Right ventricle myocardium superior (tissue), 1 donor: ENCODE results near the gene NXPH3. TPM values are rescaled to one million over a fixed set of nuclear protein-coding genes. Genes with fewer than 3 reads are reported as not detected.

Source experiments
- ATAC-seq: fragments of 200-7000 bp; cut with Tn5 transposase; one replicate; pipeline ENCODE4 v1.9.1; 2020; ENCODE audit warnings: mild to moderate bottlenecking; ENCODE audit not compliant: poor library complexity
- DNase-seq: peaks from one replicate; pipeline ENCODE4 v3.0.0-alpha.2; 2020
- intact Hi-C: fragments of 100-400 bp; cut with DNase I; formaldehyde crosslinking; loops from one replicate; pipeline ENCODE4 v1.11.2; 2022
- total RNA-seq: library from RNA; stranded (reverse); fragmentation: NEBNext Ultra II Directional; extraction: Animal tissue kit (Norgen Biotek cat#: 25700); gene quantifications from one replicate; pipeline ENCODE4 v1.2.1, GENCODE V29; 2021
- donor health status: DM: no; HTN: yes; CAD: no; lungs with severe emphysema.

Gene NXPH3
- total RNA-seq, 1 donor from 2014 or later: 3.7 TPM

DNA sequence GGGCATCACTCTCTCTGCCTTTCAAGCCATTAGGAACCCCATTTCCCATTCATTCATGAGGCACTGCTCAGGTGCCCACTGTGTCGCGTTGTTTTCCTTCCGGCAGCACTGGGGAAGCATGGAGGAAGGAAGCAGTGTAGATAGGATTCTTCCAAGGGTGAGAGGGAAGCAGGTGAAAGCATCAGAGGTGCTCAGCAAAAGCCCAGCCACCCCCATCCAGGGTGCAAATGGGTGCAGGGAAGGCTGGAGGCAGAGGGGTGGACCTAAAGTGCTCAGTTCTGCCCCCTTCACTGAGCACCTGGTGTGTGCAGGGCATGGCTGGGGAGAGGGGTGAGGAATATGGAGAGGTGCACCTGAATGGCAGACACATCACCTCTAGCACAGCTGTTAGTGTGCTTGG lies 3.4 kb upstream of the NXPH3 start:
- DNase-seq (no peak), ATAC-seq (no peak)
- intact Hi-C loops: loop anchor here (10.0 kb wide), 1 partner anchor 283 kb away; no protein-coding TSS in a partner anchor

DNA sequence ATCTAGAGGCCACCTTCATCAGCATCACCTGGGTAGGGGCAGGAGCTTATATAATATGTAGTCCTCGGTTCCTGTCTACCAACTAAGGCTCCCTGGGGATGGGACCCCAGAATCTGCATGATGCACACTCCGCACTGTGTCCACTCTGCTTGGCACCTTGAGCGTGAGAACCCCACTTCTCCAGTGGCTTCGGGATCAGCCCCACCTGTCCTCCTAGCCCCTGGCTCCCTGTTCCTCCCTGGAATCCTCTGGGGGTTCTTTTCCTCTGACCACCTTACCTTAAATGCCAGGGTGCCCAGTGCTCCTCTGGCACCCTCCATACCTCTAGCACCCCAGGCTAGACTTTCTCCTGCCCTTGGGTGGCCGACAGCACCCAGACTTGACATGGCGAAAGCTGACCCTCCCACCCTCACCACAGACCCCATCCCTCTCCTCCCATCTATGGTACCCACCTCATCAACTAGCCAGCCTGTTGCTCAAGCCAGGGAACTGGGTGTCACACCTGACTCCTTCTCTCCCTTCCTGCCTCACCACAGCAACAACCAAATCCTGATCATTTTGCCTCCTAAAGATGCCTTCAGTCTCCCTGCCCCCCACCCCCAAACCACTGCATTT lies 2.8 kb upstream of the NXPH3 start:
- intact Hi-C loops: loop anchor here (10.0 kb wide), 1 partner anchor 282 kb away; no protein-coding TSS in a partner anchor
- no peak for ATAC-seq
- no peak for DNase-seq

DNA sequence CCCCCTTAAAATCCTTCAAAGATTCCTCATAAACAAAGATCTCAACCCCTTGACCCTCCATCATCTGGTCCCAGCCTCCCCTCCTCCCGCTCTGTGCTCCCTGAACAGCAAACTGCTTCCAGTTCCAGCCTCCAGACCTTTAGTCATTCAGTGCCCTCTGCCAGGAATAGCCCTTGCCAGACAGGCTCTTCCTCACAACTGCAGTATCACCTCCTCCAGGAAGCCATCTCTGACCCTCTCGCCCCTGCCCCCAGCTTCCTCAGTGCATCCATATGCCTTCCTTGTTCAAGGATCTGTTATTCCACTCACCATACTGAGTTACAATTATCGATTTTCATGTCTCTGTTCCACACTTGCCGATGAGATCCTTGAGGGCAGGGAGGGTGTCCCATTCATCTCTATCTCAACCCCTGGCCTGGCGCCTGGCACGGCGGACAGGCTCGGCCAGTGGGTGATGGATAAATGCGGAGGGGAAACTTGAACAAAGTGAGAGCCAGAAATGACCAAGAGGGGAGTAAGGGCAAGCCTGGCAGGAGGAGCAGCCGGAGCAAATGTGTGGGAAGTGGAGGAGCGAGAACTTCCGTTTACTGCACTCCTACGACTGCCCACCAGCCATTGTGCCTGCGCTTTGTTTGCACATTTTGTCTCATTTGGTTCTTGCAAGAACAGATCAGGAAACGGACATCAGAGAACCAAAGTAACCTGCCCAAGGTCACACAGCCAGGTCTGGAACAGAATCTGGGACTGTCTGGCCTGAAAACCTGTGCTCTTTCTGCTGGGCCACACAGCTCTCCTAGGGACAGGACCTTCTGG lies 2.0 kb upstream of the NXPH3 start:
- intact Hi-C loops: loop anchor here (10.0 kb wide), 1 partner anchor 281 kb away; no protein-coding TSS in a partner anchor
- no peak for ATAC-seq
- DNase-seq: no peak

DNA sequence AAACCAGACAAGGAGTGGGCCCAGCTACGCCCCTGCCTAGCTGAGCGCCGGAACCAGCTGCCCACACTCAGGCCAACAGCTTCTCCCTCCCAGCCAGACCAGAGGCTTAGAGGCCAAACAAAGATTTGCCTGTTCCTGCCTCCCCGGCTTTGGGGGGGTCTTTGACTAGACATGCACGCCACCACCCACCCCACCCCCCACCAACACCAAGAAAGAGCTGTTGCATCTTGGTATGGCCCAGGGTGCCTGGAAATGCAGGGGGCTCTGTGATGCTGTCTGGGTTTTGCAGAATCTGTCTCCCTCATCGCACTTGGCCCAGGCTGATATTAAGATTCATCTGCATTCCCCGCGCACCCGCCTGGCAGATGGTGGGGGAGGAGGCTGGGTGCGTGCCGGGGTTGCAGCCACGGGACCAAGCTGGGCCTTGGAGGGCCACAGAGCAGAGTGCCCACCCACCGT lies 1.3 kb upstream of the NXPH3 start:
- no peak for DNase-seq
- intact Hi-C loops: loop anchor here (10.0 kb wide), 1 partner anchor 280 kb away; no protein-coding TSS in a partner anchor
- no peak for ATAC-seq

DNA sequence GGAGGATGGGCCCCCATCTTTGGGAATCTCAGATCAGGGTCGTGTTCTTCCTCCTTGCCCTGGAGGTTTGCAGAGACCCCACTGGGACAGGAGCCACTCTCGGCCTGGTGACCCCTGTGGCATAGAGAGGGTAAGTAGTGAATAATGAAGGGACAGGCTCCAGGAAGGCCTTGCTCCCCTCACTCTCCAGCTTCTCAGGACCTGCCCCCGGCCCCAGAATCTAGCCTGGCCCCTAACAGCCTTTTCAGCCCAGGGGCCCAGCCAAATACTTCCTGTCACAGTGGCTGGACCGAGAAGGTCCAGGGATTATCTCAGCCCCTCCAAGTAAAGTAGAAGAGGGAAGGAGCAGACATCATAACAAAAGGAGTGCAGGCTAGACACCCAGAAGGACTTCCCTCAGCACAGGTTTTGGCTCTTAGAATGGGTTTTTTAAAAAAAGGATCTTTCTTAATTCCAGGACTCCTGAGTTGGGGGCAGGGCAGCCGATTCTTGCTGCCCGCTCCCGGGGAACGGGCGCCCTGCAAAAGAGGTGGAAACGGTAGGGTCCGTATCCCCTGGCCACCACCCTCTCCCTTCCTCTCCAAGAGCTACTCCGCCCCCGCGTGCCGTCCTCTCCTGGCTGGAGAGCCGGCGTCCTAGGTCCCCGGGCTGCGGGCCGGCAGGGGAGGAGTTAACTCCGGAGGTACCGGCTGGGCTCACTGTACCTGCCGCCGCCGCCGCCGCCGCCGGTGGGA lies 559 bp upstream of the NXPH3 start:
- ATAC-seq (no peak), DNase-seq (no peak)
- intact Hi-C loops: loop anchor here (10.0 kb wide), 1 partner anchor 280 kb away; no protein-coding TSS in a partner anchor

DNA sequence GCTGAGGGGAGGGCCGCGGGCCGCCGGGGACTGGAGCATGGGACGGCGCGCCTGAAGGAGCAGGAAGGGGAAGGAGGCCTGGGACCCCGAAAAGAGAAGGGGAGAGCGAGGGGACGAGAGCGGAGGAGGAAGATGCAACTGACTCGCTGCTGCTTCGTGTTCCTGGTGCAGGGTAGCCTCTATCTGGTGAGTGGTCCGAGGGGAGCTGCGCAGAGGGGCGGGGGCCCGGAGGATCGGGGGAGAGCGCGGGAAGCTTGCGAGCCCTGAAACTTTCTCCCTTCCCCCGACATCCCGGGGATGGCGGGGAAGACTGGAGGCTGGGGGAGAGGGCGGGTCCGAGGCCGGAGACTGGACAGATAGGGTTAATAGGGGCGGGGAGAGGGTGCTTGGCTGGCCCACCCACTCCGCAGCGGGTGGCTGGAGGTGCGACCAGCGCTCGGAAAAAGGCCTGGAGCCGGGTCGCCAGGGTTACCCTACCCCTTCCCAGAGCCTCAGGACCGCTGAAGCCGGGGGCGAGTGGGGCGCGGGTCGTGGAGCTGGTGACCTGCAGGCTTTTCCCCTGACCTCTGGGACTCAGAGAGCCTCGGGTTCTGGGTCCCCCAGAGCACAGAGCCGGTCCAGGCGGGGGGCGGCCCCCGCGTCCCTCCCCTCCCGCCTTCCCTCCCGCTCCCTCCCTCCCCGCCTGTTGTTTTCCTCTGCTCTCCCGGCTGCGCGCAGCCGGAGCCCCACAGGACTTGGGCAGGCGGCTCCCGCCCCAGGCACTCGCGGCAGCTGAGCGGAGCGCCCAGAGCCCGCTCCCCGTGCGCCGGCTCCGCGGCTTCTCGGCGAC lies 631 bp downstream of the NXPH3 start:
- intact Hi-C loops: loop anchor here (10.0 kb wide), 1 partner anchor 278 kb away; no protein-coding TSS in a partner anchor
- DNase-seq (peak; percentile 76), ATAC-seq (peak; percentile 78)

DNA sequence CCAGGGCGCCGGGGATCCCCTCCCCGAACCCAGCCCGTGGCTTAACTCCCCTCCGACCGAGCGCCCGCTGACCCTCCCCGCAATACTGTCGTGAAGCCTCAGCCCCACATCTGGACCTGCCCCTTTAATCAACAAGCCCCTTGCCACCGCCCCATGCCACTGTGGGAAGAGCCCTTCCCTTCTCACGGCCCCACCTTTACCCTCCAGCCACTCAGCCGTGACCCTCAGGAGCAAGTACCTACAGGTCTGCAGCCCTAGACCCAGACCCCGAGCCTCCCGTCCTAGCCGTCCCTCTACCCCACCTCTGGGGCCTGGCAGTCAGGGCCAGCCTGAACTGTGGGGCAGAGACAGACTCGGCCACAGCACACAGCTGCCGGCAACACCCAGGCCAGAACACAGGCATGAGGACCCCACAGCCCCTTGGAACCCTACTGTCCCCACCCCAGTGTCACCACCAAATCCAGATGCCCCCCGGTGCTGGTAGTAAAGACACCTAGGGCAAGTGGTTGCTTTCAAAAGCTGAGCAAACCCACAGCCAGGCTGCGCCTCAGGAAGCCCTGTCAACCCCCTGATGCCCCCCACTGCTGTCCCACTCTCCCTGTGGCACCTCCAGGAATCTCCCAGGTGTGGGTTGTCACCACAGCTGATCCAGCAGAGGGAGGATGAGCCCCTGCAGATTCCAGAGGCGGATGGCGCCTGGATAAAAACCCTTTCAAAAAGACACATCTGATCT lies 1.4 kb downstream of the NXPH3 start:
- DNase-seq: no peak
- peak; percentile 4 for ATAC-seq
- intact Hi-C loops: loop anchor here (10.0 kb wide), 1 partner anchor 278 kb away; no protein-coding TSS in a partner anchor

DNA sequence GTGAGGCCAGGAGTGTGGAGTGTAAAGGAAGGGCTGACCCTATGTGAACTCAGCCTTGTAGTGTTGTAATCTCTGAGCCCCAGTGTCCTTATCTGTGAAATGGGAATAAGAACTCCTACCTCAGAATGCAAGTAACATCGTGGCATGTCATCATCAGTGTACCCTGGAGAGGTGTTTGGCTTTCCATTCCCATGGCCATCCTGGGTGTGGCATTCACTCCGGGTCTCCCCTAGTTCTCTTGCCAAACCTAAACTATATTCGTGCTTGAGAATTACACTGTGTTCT lies 1.9 kb downstream of the NXPH3 start:
- no peak for DNase-seq
- no peak for ATAC-seq
- intact Hi-C loops: loop anchor here (10.0 kb wide), 1 partner anchor 277 kb away; no protein-coding TSS in a partner anchor

DNA sequence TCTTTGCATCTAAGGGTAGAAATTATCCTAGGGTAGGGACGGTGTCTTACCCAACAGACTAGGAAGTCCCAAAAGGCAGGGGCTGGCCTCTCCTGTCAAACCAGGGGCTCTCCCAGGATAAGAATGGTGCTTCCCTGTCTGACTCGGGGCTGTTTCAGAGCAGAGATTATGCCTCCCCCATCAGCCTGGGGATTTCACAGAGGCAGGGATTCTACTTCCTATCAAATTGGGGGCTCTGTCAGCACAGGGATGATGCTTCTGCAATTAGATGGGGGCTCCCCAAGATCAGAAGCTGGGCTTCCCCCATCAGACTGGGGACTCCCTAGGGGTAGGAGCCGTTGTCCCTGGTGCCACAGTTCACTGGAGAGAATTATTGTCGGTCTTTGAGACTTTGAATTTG lies 2.3 kb downstream of the NXPH3 start:
- ATAC-seq (no peak), DNase-seq (no peak)
- intact Hi-C loops: loop anchor here (10.0 kb wide), 1 partner anchor 277 kb away; no protein-coding TSS in a partner anchor

DNA sequence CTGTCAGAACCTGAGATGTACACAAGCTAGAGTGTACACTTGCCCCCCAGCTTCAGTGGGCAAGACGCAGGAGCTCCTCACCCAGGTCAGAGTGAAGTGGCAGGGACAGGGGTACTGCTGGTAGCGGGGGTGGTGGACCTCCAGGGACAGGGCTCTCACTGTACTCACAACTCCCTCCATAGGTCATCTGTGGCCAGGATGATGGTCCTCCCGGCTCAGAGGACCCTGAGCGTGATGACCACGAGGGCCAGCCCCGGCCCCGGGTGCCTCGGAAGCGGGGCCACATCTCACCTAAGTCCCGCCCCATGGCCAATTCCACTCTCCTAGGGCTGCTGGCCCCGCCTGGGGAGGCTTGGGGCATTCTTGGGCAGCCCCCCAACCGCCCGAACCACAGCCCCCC lies 2.7 kb downstream of the NXPH3 start:
- ATAC-seq (no peak), DNase-seq (no peak)
- intact Hi-C loops: loop anchor here (10.0 kb wide), 1 partner anchor 276 kb away; no protein-coding TSS in a partner anchor

DNA sequence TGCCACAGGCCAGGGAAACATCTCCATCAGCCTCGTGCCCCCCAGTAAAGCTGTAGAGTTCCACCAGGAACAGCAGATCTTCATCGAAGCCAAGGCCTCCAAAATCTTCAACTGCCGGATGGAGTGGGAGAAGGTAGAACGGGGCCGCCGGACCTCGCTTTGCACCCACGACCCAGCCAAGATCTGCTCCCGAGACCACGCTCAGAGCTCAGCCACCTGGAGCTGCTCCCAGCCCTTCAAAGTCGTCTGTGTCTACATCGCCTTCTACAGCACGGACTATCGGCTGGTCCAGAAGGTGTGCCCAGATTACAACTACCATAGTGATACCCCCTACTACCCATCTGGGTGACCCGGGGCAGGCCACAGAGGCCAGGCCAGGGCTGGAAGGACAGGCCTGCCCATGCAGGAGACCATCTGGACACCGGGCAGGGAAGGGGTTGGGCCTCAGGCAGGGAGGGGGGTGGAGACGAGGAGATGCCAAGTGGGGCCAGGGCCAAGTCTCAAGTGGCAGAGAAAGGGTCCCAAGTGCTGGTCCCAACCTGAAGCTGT lies 3.4 kb downstream of the NXPH3 start:
- intact Hi-C loops: loop anchor here (10.0 kb wide), 1 partner anchor 276 kb away; no protein-coding TSS in a partner anchor
- ATAC-seq: no peak
- DNase-seq: no peak

DNA sequence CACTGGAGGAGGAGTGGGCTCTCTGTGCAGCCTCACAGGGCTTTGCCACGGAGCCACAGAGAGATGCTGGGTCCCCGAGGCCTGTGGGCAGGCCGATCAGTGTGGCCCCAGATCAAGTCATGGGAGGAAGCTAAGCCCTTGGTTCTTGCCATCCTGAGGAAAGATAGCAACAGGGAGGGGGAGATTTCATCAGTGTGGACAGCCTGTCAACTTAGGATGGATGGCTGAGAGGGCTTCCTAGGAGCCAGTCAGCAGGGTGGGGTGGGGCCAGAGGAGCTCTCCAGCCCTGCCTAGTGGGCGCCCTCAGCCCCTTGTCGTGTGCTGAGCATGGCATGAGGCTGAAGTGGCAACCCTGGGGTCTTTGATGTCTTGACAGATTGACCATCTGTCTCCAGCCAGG lies 3.9 kb downstream of the NXPH3 start:
- intact Hi-C loops: loop anchor here (10.0 kb wide), 1 partner anchor 275 kb away; no protein-coding TSS in a partner anchor
- no peak for ATAC-seq
- DNase-seq: no peak

DNA sequence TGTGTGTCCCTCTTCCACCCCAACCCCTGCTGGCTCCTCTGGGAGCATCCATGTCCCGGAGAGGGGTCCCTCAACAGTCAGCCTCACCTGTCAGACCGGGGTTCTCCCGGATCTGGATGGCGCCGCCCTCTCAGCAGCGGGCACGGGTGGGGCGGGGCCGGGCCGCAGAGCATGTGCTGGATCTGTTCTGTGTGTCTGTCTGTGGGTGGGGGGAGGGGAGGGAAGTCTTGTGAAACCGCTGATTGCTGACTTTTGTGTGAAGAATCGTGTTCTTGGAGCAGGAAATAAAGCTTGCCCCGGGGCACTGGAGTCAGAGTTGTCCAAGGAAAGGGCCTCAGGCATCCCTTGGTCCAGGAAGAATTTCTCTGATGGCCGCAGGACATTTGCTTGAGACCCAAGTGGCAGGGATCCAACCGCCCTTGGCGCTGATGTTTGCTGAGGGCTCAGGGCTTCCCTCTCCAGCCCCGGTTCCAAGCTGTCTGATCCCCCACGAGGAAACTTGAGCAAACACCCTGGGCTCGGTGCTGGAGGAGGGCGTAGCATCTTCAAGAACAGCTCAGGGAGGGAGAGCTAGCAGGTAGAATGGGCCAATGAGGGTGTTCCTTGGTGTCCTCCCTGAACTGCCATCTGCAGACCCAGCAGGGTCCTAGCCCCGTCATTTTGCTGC lies 4.5 kb downstream of the NXPH3 start:
- intact Hi-C loops: no loop called here
- ATAC-seq (no peak), DNase-seq (no peak)

DNA sequence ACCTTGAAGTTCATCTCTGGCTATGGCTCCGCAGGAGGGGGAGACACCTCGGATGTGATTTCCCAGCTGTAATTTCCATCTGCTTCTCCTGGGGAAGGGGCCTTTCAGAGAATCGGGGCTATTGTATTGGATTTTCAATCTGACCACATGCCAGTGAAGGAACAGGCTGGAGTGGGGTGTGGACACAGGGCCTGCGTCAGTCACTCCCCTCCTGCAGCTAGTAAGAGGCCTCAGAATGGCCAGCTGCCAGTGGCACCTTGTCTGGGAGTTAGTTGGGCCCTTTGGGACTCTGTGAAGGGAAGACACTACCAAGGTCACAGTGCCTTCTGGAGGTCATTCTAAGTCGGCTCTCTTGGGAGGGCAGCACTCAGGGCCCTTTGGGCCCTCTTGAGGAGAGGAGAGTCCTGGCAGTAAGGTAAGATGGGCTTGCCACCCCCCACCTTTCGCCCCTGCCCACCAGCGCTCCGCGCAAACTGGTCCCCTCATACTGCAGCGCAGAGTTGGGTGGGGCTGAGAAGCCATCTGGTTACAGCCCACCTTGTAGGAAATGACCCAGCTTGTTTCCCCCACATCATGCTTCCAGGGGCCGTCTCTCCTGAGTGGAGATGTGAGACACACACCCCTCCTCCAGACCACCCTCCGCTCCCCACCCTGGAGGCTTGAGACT lies 5.4 kb downstream of the NXPH3 start:
- DNase-seq (no peak), ATAC-seq (no peak)
- intact Hi-C loops: no loop called here

DNA sequence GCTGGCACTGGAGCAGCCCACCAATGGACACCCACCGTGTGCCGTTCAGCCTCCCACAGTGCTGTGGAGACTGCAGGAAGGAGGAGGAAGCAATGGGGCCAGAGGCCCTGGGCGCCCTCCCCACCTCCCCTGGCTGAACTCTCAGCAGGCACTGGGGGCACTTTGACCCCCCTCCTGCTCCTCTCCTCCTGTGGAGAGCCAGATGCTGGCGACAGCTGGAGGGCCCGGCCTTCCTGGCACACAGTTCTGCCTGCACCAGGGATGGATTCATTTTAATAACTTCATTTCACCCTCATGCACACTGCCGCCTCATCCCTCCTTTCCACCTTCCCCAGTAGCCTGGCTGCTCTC lies 6.0 kb downstream of the NXPH3 start:
- DNase-seq (no peak), ATAC-seq (no peak)
- intact Hi-C loops: no loop called here

DNA sequence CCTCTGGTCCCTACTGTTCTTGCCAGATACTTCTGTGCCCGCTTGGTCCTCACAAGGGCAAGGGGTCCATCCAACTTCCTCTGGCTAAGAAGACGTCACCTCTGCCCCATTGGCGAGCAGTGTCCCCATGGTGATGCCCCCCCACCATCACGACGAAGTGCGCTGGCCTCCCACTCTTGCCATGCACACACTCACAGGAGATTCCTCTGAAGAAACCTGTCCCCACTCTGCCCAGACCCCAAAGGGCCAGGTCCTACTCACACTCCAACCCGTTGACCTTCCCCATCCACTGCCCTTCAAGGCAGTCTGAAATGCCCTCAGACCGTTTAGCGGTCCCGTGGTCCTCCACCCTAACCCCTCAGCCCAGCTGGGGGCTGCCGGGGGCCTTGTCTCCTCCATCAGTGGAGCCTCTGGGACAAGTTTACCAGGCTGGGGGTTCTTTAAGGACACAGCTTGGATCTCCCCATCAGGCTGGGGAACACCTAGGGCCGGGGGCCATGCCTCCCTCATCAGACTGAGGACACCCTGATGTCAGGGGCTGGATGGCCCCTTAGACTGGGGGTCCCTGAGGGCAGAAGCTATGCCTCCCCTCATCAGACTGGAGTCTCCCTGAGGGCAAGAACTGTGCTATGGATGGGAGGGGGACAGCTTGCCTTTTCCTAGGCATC lies 6.5 kb downstream of the NXPH3 start:
- DNase-seq: no peak
- intact Hi-C loops: no loop called here
- no peak for ATAC-seq
